ENCODE measurements around the gene ZNF324. TPM values are rescaled to one million over a fixed set of nuclear protein-coding genes. Genes with fewer than 3 reads are reported as not detected.

The ZNF324 gene
- total and polyA plus RNA-seq, 2 of the 4 experiments (the other 2 are of a cell fraction): 6.0 to 6.6 TPM

DNA sequence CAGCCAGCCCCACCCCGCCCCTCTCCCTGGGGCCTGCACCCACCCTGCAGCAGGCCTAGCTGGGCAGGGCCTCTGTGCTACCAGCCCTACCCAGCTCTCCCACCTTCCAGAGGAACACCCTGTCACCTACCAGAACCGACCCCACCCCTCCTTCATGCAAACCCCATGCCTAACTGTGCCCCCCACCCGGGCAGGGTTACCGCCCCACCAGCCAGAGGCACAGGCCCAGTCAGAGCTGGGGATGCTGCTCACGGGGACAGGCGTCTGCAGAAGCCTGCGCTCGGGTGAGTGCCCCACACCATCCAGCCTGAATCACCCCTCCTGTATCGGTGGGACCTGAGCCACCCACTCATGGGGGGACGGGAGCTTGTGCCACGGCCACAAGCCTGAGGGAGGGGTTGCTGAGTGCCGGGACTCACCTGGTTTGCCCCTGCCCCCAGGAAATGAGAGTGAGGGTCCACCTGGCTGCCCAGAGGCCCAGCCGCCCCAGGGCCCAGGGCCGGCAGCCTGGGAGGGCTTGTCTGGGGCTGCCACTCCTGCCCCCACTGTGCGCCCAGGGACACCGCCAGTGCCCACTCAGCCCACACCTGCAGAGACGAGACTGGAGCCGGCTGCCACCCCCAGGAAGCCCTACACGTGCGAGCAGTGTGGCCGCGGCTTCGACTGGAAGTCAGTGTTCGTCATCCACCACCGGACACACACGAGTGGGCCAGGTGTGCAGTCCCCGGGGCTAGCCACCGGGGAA, 13.0 kb downstream of the ZNF324 start:
- in situ Hi-C loops (cut with MboI; ENCODE audit: low sequenced_read_pairs): no loop called here

More for the DNA sequence above, 13.0 kb downstream of the ZNF324 start:
- Histone ChIP-seq H2BK5ac (ENCODE audit: low read depth, low read length, poor library complexity, severe bottlenecking) (no peak overlapping the region), H4K91ac (ENCODE audit: insufficient read depth, low read depth, low read length) (no peak overlapping the region), H3K9me1 (ENCODE audit: insufficient read depth, low read length) (peaks cover 18% of the 10 kb centered on the region), H3K18ac (ENCODE audit: low read depth, low read length) (no peak overlapping the region), H2AK5ac (ENCODE audit: low read depth, low read length) (no peak overlapping the region), H4K8ac (ENCODE audit: low read depth in 2 of 2, low read length in 2 of 2) (no peak overlapping the region), H4K20me1 (ENCODE audit: insufficient read depth, low read length) (peaks cover 4% of the 10 kb centered on the region; the same call in 1 of the 2 replicates), H3K4ac (ENCODE audit: low read depth, low read length) (no peak overlapping the region), H3K4me1 (ENCODE audit: control insufficient read depth, insufficient read depth, low read length) (peaks cover 12% of the 10 kb centered on the region), H2BK20ac (ENCODE audit: low read depth, low read length) (no peak overlapping the region), H4K5ac (ENCODE audit: low read depth, low read length) (no peak overlapping the region), H3K14ac (replicated peaks; ENCODE audit: low read depth, low read length) (no peak overlapping the region), H3K23ac (ENCODE audit: low read depth, low read length) (no peak overlapping the region), H2AFZ (replicated peaks; ENCODE audit: low read length, poor library complexity) (no peak overlapping the region), H2AK9ac (replicated peaks; ENCODE audit: low read depth, low read length, poor library complexity) (no peak overlapping the region), H3K56ac (ENCODE audit: extremely low read depth, insufficient read depth, low read length) (no peak overlapping the region), H3K79me1 (ENCODE audit: low read depth in 1 of 2, low read length in 2 of 2) (peaks cover 6 to 24% of the 10 kb centered on the region in 2 experiments; a peak in 2 of 4 replicates), H3K27ac (ENCODE audit: insufficient read depth, low read length) (no peak overlapping the region), H3K4me3 (ENCODE audit: insufficient read depth, low read depth, low read length) (no peak overlapping the region), H3K9ac (ENCODE audit: low read depth, low read length) (no peak overlapping the region), H2BK15ac (ENCODE audit: low read depth, low read length) (no peak overlapping the region), H2BK120ac (ENCODE audit: low read depth, low read length) (no peak overlapping the region), H3K4me2 (ENCODE audit: low read depth, low read length) (no peak overlapping the region), H3K9me3 (ENCODE audit: control insufficient read depth, insufficient read depth, low read length) (no peaks in the 10 kb centered on the region), H3K27me3 (ENCODE audit: control insufficient read depth, insufficient read depth, low read length) (no peaks in the 10 kb centered on the region), H3K36me3 (ENCODE audit: control insufficient read depth, insufficient read depth, low read length) (peaks cover 11% of the 10 kb centered on the region)
- DNase-seq (no peak), ATAC-seq (ENCODE audit: low read depth) (no peak)
- no TSS peak for BruUV-seq (replicated peaks)
- TF ChIP-seq CEBPB (IDR thresholded peaks at IDR 0.05; ENCODE audit: low read depth, low read length): no peak
- no peak for TF ChIP-seq CHD1 (IDR thresholded peaks at IDR 0.05; ENCODE audit: low read depth, low read length)
- no peak for TF ChIP-seq ELK1 (IDR thresholded peaks at IDR 0.05; ENCODE audit: borderline replicate concordance, low read depth, low read length)
- no peak for TF ChIP-seq RFX5 (IDR thresholded peaks at IDR 0.05; ENCODE audit: low read depth, low read length)
- no peak for TF ChIP-seq MAFK (IDR thresholded peaks at IDR 0.05; ENCODE audit: low read depth, low read length)
- no peak for TF ChIP-seq POLR2A (IDR thresholded peaks at IDR 0.05; ENCODE audit: low read depth, low read length)
- TF ChIP-seq RCOR1 (IDR thresholded peaks at IDR 0.05; ENCODE audit: insufficient replicate concordance, low read length): no peak
- TF ChIP-seq, protein P1, sequence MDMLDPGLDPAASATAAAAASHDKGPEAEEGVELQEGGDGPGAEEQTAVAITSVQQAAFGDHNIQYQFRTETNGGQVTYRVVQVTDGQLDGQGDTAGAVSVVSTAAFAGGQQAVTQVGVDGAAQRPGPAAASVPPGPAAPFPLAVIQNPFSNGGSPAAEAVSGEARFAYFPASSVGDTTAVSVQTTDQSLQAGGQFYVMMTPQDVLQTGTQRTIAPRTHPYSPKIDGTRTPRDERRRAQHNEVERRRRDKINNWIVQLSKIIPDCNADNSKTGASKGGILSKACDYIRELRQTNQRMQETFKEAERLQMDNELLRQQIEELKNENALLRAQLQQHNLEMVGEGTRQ (IDR thresholded peaks at IDR 0.05; ENCODE audit: low read depth, low read length): no peak
- no peak for TF ChIP-seq MAZ (IDR thresholded peaks at IDR 0.05; ENCODE audit: borderline replicate concordance, low read depth, low read length)
- no peak for TF ChIP-seq FOS (IDR thresholded peaks at IDR 0.05; ENCODE audit: low read depth, low read length)
- no peak for TF ChIP-seq SMC3 (IDR thresholded peaks at IDR 0.05; ENCODE audit: low read depth, low read length)
- TF ChIP-seq NFE2L2 (IDR thresholded peaks at IDR 0.05; ENCODE audit: low read depth, low read length): no peak
- TF ChIP-seq CTCF (conservative IDR thresholded peaks at IDR 0.05; ENCODE audit: low read depth, low read length): no peak
- no peak for TF ChIP-seq MXI1 (IDR thresholded peaks at IDR 0.05; ENCODE audit: borderline replicate concordance, low read depth, low read length)
- no peak for TF ChIP-seq RAD21 (IDR thresholded peaks at IDR 0.05; ENCODE audit: low read length)
- dilution Hi-C loops (cut with HindIII; ENCODE audit: low sequenced_read_pairs, unreplicated experiment) (no loop called here), intact Hi-C loops (cut with micrococcal nuclease) (no loop called here)
- ChIA-PET CTCF (no interaction called here), POLR2A (ENCODE audit: unreplicated experiment) (no interaction called here)
- 90% methylated on average over 7 of the region's 28 CpGs; no CpG with 5 or more reads in 1 of the 2 experiments for WGBS, 2 experiments (ENCODE audit: extremely low coverage in 2 of 2, insufficient read length in 1 of 2)
